A549 (cell line): Measurements from ENCODE around the gene FUS. TPM values are rescaled to one million over a fixed set of nuclear protein-coding genes. Genes with fewer than 3 reads are reported as not detected.

ENCODE experiments used
- ATAC-seq, 2 experiments: fragments of 200-7000 bp in 1 of 2; fragments of >200 bp in 1 of 2; cut with Nextera tagmentation in 1 of 2; cut with Tn5 transposase in 1 of 2; 3 replicates each; pipeline versions ENCODE4 v1.8.0 to v1.9.1; 2018 to 2020; ENCODE audit warnings: mild to moderate bottlenecking in 1 of 2, moderate library complexity in 1 of 2
- CTCF ChIA-PET: fragments of 300-600 bp; sonication (Branson Sonifier 250); formaldehyde crosslinking; extraction: SDS; loops from one replicate; lab custom pipeline; 2021; ENCODE audit warnings: antibody characterized with exemption, inconsistent platforms; lab: Yijun Ruan, JAX
- POLR2A ChIA-PET: fragments of 350-600 bp; formaldehyde crosslinking; extraction: SDS; loops from one replicate; lab custom pipeline; 2021; ENCODE audit warnings: antibody characterized with exemption, inconsistent platforms; lab: Yijun Ruan, JAX
- DNase-seq, 2 experiments: peaks; one replicate each; pipeline versions ENCODE4 v3.0.0 to v3.0.0-alpha.2; 2011 to 2016; ENCODE audit warnings: low read depth in 1 of 2, low spot score in 1 of 2
- FAIRE-seq: peaks from 2 replicates; lab custom pipeline; 2011; peaks lifted over from hg19 to GRCh38; lab: Jason Lieb, UNC
- H3K27ac ChIP-seq, 2 experiments: fragments of >200 bp; sonication (Bioruptor Twin); formaldehyde crosslinking; 3 replicates each; pipeline ENCODE4 v1.5.1; 2016 to 2017
- H3K4me1 ChIP-seq: fragments of >200 bp; sonication (Bioruptor Twin); formaldehyde crosslinking; 3 replicates; pipeline ENCODE4 v1.6.1; 2016
- H3K4me2 ChIP-seq: fragments of >200 bp; sonication (Bioruptor Twin); formaldehyde crosslinking; 3 replicates; pipeline ENCODE4 v1.6.1; 2016
- H3K4me3 ChIP-seq: fragments of >200 bp; sonication (Bioruptor Twin); formaldehyde crosslinking; 3 replicates; pipeline ENCODE4 v1.5.1; 2016
- H3K9me3 ChIP-seq: fragments of >200 bp; sonication (Bioruptor Twin); formaldehyde crosslinking; 3 replicates; pipeline ENCODE4 v1.6.1; 2016
- CBX2 ChIP-seq: fragments of 200-600 bp; sonication (generic); IDR thresholded peaks from 2 replicates; pipeline ENCODE4 v1.6.1; 2016; ENCODE audit warnings: low read depth, mild to moderate bottlenecking, borderline replicate concordance
- CBX8 ChIP-seq: fragments of 200-600 bp; sonication (generic); IDR thresholded peaks from 2 replicates; pipeline ENCODE4 v1.6.1; 2016
- E2F6 ChIP-seq: IDR thresholded peaks from 2 replicates; pipeline ENCODE4 v1.6.1; 2012; ENCODE audit warnings: low read depth, borderline replicate concordance
- EHF ChIP-seq: fragments of 250-450 bp; sonication (Bioruptor Pico); IDR thresholded peaks from 2 replicates; pipeline ENCODE4 v1.5.0; 2020; ENCODE audit warnings: mild to moderate bottlenecking
- ESRRA ChIP-seq: fragments of 150-350 bp; IDR thresholded peaks from 2 replicates; pipeline ENCODE4 v1.6.1; 2014; ENCODE audit warnings: mild to moderate bottlenecking, low read length, borderline replicate concordance
- FOSL2 ChIP-seq, 2 experiments: fragments of 450-650 bp in 1 of 2; fragments of >200 bp in 1 of 2; sonication (Bioruptor Twin) in 1 of 2; formaldehyde crosslinking; IDR thresholded peaks; 2 replicates each; pipeline versions ENCODE4 v1.5.0 to v1.6.1; 2016 to 2020; ENCODE audit warnings: mild to moderate bottlenecking in 1 of 2, moderate library complexity in 1 of 2
- HEYL ChIP-seq: fragments of 250-450 bp; sonication (Bioruptor Pico); IDR thresholded peaks from 2 replicates; pipeline ENCODE4 v1.8.0; 2021; ENCODE audit warnings: mild to moderate bottlenecking, moderate library complexity
- HOXB5 ChIP-seq: fragments of 250-450 bp; sonication (Bioruptor Pico); IDR thresholded peaks from 2 replicates; pipeline ENCODE4 v1.5.0; 2020; ENCODE audit warnings: mild to moderate bottlenecking, moderate library complexity
- KDM1A ChIP-seq: fragments of 200-600 bp; sonication (generic); IDR thresholded peaks from 2 replicates; pipeline ENCODE4 v1.6.1; 2016; ENCODE audit warnings: low read depth, mild to moderate bottlenecking
- PHF8 ChIP-seq: fragments of 200-600 bp; sonication (generic); IDR thresholded peaks from 2 replicates; pipeline ENCODE4 v1.6.1; 2016; ENCODE audit warnings: low read depth, mild to moderate bottlenecking, antibody characterized with exemption, moderate library complexity, borderline replicate concordance
- RAD21 ChIP-seq, 2 experiments: fragments of >200 bp in 1 of 2; sonication (Bioruptor Twin) in 1 of 2; formaldehyde crosslinking in 1 of 2; IDR thresholded peaks in 1 of 2; conservative IDR thresholded peaks in 1 of 2; 2 replicates in 1 of 2; 3 replicates in 1 of 2; pipeline ENCODE4 v1.6.1; 2012 to 2018; ENCODE audit warnings: inconsistent platforms in 1 of 2
- SREBF2 ChIP-seq: fragments of 450-650 bp; IDR thresholded peaks from 2 replicates; pipeline ENCODE4 v1.6.1; 2014; ENCODE audit warnings: mild to moderate bottlenecking, moderate library complexity
- ZC3H11A ChIP-seq: fragments of 450-650 bp; IDR thresholded peaks from 2 replicates; pipeline ENCODE4 v1.6.1; 2014; ENCODE audit warnings: antibody characterized with exemption, mild to moderate bottlenecking
- WGBS: methylation state at CpG from one replicate; pipeline ENCODE4 v1.1.6; 2017; ENCODE audit errors: missing lambda C conversion rate; 5-methylcytosine and 5-hydroxymethylcytosine counted together
- polyA plus RNA-seq, 4 experiments: library from polyadenylated mRNA; depleted of rRNA in 3 of 4; stranded (reverse); fragments of >200 nt; fragmentation: RNase III in 1 of 4; extraction: RNeasy Plus Mini Kit Qiagen cat#74134 plus additional on column Dnase treatment in 1 of 4; gene quantifications; 2 replicates in 3 of 4; 3 replicates in 1 of 4; pipeline ENCODE4 v1.2.3, GENCODE V29; 2011 to 2017
- TF ChIP-seq, protein P1 (sequence below): fragments of 250-450 bp; sonication (Bioruptor Pico); IDR thresholded peaks from 2 replicates; pipeline ENCODE4 v1.5.0; 2021; ENCODE audit warnings: mild to moderate bottlenecking, moderate library complexity, borderline replicate concordance
- TF ChIP-seq, protein P2 (sequence below): fragments of 450-650 bp; IDR thresholded peaks from 2 replicates; pipeline ENCODE4 v1.6.1; 2014; ENCODE audit warnings: antibody characterized with exemption

Gene FUS
- polyA plus RNA-seq, 2 of the 4 experiments (the other 2 are of a cell fraction), result 224 to 740 TPM

DNA sequence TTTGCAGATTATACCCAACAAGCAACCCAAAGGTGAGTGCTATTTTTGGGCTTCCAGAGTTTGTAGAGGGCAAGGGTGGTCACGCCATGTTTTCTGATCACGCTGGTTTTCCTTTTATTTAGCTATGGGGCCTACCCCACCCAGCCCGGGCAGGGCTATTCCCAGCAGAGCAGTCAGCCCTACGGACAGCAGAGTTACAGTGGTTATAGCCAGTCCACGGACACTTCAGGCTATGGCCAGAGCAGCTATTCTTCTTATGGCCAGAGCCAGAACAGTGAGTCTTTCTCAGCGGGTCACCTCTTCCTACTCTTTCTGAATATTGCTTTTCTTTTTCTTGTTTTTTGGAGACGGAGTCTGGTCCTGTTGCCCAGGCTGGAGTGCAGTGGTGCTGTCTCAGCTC is 2.5 kb downstream of the FUS start:
- H3K9me3 ChIP-seq, result no peaks in the 10 kb centered on the region
- WGBS, result 37% methylated on average over 7 of the region's 7 CpGs
- H3K4me1 ChIP-seq, result peaks cover 32% of the 10 kb centered on the region
- TF ChIP-seq KDM1A, result no peak
- H3K4me3 ChIP-seq, result peak overlapping the region; percentile 68
- peak overlapping the region in 1 of 2 experiments; percentile 97; a peak in 1 of 6 replicates for H3K27ac ChIP-seq
- H3K4me2 ChIP-seq, result peak overlapping the region; percentile 95
- no peak for DNase-seq
- FAIRE-seq, result no peak
- ChIA-PET POLR2A (no interaction called here), CTCF (interaction anchor here (0.8 to 2.3 kb wide), 4 partner anchors 14 to 229 kb away, joined by 4 to 13 read pairs (median 5); no protein-coding TSS in a partner anchor)
- no peak for ATAC-seq

- peak overlapping the region; percentile 95 for H3K4me2 ChIP-seq
- DNase-seq, result no peak
- no peak for FAIRE-seq
- no peak for ATAC-seq
- CTCF ChIA-PET, result interaction anchor here (0.6 to 2.3 kb wide), 8 partner anchors 9 to 268 kb away, joined by 3 to 13 read pairs (median 5); partner anchors contain the start of gene HSD3B7
- TF ChIP-seq SREBF2 (no peak), CBX2 (no peak)
- TF ChIP-seq, protein P1, sequence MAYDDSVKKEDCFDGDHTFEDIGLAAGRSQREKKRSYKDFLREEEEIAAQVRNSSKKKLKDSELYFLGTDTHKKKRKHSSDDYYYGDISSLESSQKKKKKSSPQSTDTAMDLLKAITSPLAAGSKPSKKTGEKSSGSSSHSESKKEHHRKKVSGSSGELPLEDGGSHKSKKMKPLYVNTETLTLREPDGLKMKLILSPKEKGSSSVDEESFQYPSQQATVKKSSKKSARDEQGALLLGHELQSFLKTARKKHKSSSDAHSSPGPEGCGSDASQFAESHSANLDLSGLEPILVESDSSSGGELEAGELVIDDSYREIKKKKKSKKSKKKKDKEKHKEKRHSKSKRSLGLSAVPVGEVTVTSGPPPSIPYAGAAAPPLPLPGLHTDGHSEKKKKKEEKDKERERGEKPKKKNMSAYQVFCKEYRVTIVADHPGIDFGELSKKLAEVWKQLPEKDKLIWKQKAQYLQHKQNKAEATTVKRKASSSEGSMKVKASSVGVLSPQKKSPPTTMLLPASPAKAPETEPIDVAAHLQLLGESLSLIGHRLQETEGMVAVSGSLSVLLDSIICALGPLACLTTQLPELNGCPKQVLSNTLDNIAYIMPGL, result no peak
- TF ChIP-seq, all 56 proteins: peak for 0
- Histone ChIP-seq H3K9me3 (no peaks in the 10 kb centered on the region), H3K4me1 (peaks cover 32% of the 10 kb centered on the region), H3K27ac (no peak overlapping the region), H3K4me3 (no peak overlapping the region; the same call in 2 of the 3 replicates)
- 92% methylated on average over 10 of the region's 10 CpGs for WGBS
- POLR2A ChIA-PET, result interaction anchor here (0.8 kb wide), 1 partner anchor 12 kb away, joined by 3 read pairs; no protein-coding TSS in a partner anchor
Observed at GRCh38 chr16:31183432-31184428, 3.8 kb downstream of the FUS start.

DNA sequence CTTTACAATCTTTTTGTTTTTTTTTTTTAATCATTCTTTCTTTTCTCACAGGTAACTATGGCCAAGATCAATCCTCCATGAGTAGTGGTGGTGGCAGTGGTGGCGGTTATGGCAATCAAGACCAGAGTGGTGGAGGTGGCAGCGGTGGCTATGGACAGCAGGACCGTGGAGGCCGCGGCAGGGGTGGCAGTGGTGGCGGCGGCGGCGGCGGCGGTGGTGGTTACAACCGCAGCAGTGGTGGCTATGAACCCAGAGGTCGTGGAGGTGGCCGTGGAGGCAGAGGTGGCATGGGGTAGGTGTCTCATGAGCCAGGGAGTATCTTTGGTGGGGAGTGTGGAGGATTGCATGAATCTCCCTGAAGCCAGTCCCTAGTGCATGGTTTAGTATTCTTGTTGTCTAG is 4.9 kb downstream of the FUS start:
- no peak overlapping the region for H3K4me2 ChIP-seq
- no peak for FAIRE-seq
- ChIA-PET POLR2A (interaction anchor here (1.2 kb wide), 1 partner anchor 67 kb away, joined by 3 read pairs; the partner anchor contains the start of gene KAT8), CTCF (interaction anchor here (0.6 kb wide), 2 partner anchors 149 to 200 kb away, joined by 3 to 5 read pairs; partner anchors contain the start of gene HSD3B7)
- DNase-seq, result no peak
- no peak overlapping the region for H3K4me3 ChIP-seq
- H3K4me1 ChIP-seq, result peaks cover 29% of the 10 kb centered on the region
- no peak overlapping the region for H3K27ac ChIP-seq
- TF ChIP-seq HOXB5 (CRISPR knock-in tag) (no peak), E2F6 (no peak), ESRRA (no peak), PHF8 (no peak), CBX8 (no peak), ZC3H11A (no peak), FOSL2 (IDR thresholded peaks at IDR 0.05) (no peak), FOSL2 (CRISPR knock-in tag; IDR thresholded peaks at IDR 0.05) (no peak), RAD21 (conservative IDR thresholded peaks at IDR 0.05 in 1 of 2, IDR thresholded peaks at IDR 0.05 in 1 of 2) (no peak), HEYL (CRISPR knock-in tag) (no peak), EHF (no peak)
- TF ChIP-seq, protein P2, sequence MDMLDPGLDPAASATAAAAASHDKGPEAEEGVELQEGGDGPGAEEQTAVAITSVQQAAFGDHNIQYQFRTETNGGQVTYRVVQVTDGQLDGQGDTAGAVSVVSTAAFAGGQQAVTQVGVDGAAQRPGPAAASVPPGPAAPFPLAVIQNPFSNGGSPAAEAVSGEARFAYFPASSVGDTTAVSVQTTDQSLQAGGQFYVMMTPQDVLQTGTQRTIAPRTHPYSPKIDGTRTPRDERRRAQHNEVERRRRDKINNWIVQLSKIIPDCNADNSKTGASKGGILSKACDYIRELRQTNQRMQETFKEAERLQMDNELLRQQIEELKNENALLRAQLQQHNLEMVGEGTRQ, result no peak
- no peak for ATAC-seq
- WGBS, result 95% methylated on average over 14 of the region's 14 CpGs
- no peaks in the 10 kb centered on the region for H3K9me3 ChIP-seq
